Stomach smooth muscle (tissue), 2 donors: ENCODE results near the gene IL26.
A peak's percentile ranks its signal among the peaks of the same experiment; 100 is the strongest.

Experiments
- H3K27ac ChIP-seq: one replicate; pipeline ENCODE4 v1.7.0; 2013; ENCODE audit warnings: mild to moderate bottlenecking, low read length, inconsistent platforms
- H3K27me3 ChIP-seq, 2 donors: one replicate each; pipeline ENCODE4 v1.7.0; 2013; ENCODE audit warnings: low read length in 2 of 2; ENCODE audit not compliant: insufficient read depth in 2 of 2, control insufficient read depth in 1 of 2
- H3K36me3 ChIP-seq, 2 donors: one replicate each; pipeline ENCODE4 v1.7.0; 2013; ENCODE audit warnings: low read length in 2 of 2; ENCODE audit not compliant: control insufficient read depth in 2 of 2, insufficient read depth in 2 of 2
- H3K4me1 ChIP-seq: one replicate; pipeline ENCODE4 v1.7.0; 2013; ENCODE audit warnings: low read length; ENCODE audit not compliant: control insufficient read depth, insufficient read depth
- H3K4me3 ChIP-seq, 2 donors: one replicate each; pipeline ENCODE4 v1.7.0; 2013; ENCODE audit warnings: low read length in 2 of 2
- H3K9ac ChIP-seq, 2 donors: one replicate each; pipeline ENCODE4 v1.7.0; 2013; ENCODE audit warnings: low read length in 2 of 2, mild to moderate bottlenecking in 1 of 2
- H3K9me3 ChIP-seq, 2 donors: one replicate each; pipeline ENCODE4 v1.7.0; 2013; ENCODE audit warnings: low read length in 2 of 2; ENCODE audit not compliant: control insufficient read depth in 2 of 2
- donor health status: healthy.
- donor health status: Pancreatic carcinoma.

The IL26 gene

GRCh38 chr12:68239309-68239982 is 13.8 kb upstream of the IL26 start:
- H3K9me3 ChIP-seq = no peaks in the 10 kb centered on the region
- peaks cover 23% of the 10 kb centered on the region for H3K4me1 ChIP-seq
- H3K27ac ChIP-seq = no peak overlapping the region
- no peak overlapping the region for H3K4me3 ChIP-seq
- no peak overlapping the region for H3K9ac ChIP-seq
- no peaks in the 10 kb centered on the region for H3K27me3 ChIP-seq
- H3K36me3 ChIP-seq = no peaks in the 10 kb centered on the region

GRCh38 chr12:68237619-68238018 is 12.0 kb upstream of the IL26 start:
- Histone ChIP-seq H3K27me3 (no peaks in the 10 kb centered on the region), H3K9me3 (no peaks in the 10 kb centered on the region), H3K36me3 (no peaks in the 10 kb centered on the region), H3K4me3 (peak overlapping the region; percentile 60 to 72), H3K4me1 (peaks cover 23% of the 10 kb centered on the region), H3K9ac (no peak overlapping the region), H3K27ac (peak overlapping the region; percentile 69)

- peaks cover 23% of the 10 kb centered on the region for H3K4me1 ChIP-seq
- no peaks in the 10 kb centered on the region for H3K9me3 ChIP-seq
- H3K27me3 ChIP-seq = no peaks in the 10 kb centered on the region
- H3K4me3 ChIP-seq = peak overlapping the region; percentile 60 to 72
- peak overlapping the region in 1 of 2 donors; percentile 25 for H3K9ac ChIP-seq
- H3K27ac ChIP-seq = peak overlapping the region; percentile 69
- no peaks in the 10 kb centered on the region for H3K36me3 ChIP-seq
Observed at GRCh38 chr12:68237078-68237477, 11.5 kb upstream of the IL26 start.

- H3K4me1 ChIP-seq = peaks cover 23% of the 10 kb centered on the region
Observed at GRCh38 chr12:68236421-68237059, 10.9 kb upstream of the IL26 start.

GRCh38 chr12:68235576-68235975 is 10.0 kb upstream of the IL26 start:
- no peak overlapping the region for H3K9ac ChIP-seq
- no peaks in the 10 kb centered on the region for H3K9me3 ChIP-seq
- no peak overlapping the region for H3K4me3 ChIP-seq
- no peaks in the 10 kb centered on the region for H3K27me3 ChIP-seq
- no peak overlapping the region for H3K27ac ChIP-seq
- peaks cover 19% of the 10 kb centered on the region for H3K4me1 ChIP-seq
- H3K36me3 ChIP-seq = no peaks in the 10 kb centered on the region

More at GRCh38 chr12:68236421-68237059, 10.9 kb upstream of the IL26 start:
- Histone ChIP-seq H3K27me3 (no peaks in the 10 kb centered on the region), H3K4me3 (peak overlapping the region; percentile 60 to 72), H3K27ac (peak overlapping the region; percentile 69), H3K36me3 (no peaks in the 10 kb centered on the region), H3K9ac (peak overlapping the region; percentile 25 to 60), H3K9me3 (no peaks in the 10 kb centered on the region)

- no peak overlapping the region for H3K27ac ChIP-seq
- no peaks in the 10 kb centered on the region for H3K36me3 ChIP-seq
- H3K9me3 ChIP-seq = no peaks in the 10 kb centered on the region
- no peak overlapping the region for H3K4me3 ChIP-seq
- H3K27me3 ChIP-seq = no peaks in the 10 kb centered on the region
- peaks cover 15% of the 10 kb centered on the region for H3K4me1 ChIP-seq
- no peak overlapping the region for H3K9ac ChIP-seq
Observed at GRCh38 chr12:68234140-68234539, 8.5 kb upstream of the IL26 start.

- Histone ChIP-seq H3K9me3 (no peaks in the 10 kb centered on the region), H3K4me1 (peaks cover 15% of the 10 kb centered on the region), H3K9ac (no peak overlapping the region), H3K27ac (no peak overlapping the region), H3K36me3 (no peaks in the 10 kb centered on the region), H3K27me3 (no peaks in the 10 kb centered on the region), H3K4me3 (no peak overlapping the region)
Observed at GRCh38 chr12:68233498-68233897, 7.9 kb upstream of the IL26 start.

- no peaks in the 10 kb centered on the region for H3K9me3 ChIP-seq
- no peak overlapping the region for H3K4me3 ChIP-seq
- H3K27me3 ChIP-seq = no peaks in the 10 kb centered on the region
- H3K36me3 ChIP-seq = no peaks in the 10 kb centered on the region
- peaks cover under 1% of the 10 kb centered on the region for H3K4me1 ChIP-seq
- H3K27ac ChIP-seq = no peak overlapping the region
- no peak overlapping the region for H3K9ac ChIP-seq
Observed at GRCh38 chr12:68231691-68232090, 6.1 kb upstream of the IL26 start.

GRCh38 chr12:68231229-68231628 is 5.6 kb upstream of the IL26 start:
- Histone ChIP-seq H3K27me3 (no peaks in the 10 kb centered on the region), H3K36me3 (no peaks in the 10 kb centered on the region), H3K4me3 (no peak overlapping the region), H3K9ac (no peak overlapping the region), H3K27ac (no peak overlapping the region), H3K9me3 (no peaks in the 10 kb centered on the region), H3K4me1 (no peaks in the 10 kb centered on the region)

GRCh38 chr12:68229956-68230355 is 4.3 kb upstream of the IL26 start:
- H3K27ac ChIP-seq = no peak overlapping the region
- H3K27me3 ChIP-seq = no peaks in the 10 kb centered on the region
- no peaks in the 10 kb centered on the region for H3K9me3 ChIP-seq
- no peak overlapping the region for H3K9ac ChIP-seq
- no peaks in the 10 kb centered on the region for H3K36me3 ChIP-seq
- no peaks in the 10 kb centered on the region for H3K4me1 ChIP-seq
- H3K4me3 ChIP-seq = no peak overlapping the region

GRCh38 chr12:68227356-68227755 is 1.7 kb upstream of the IL26 start:
- H3K9ac ChIP-seq = no peak overlapping the region
- no peaks in the 10 kb centered on the region for H3K27me3 ChIP-seq
- H3K4me1 ChIP-seq = peaks cover 8% of the 10 kb centered on the region
- H3K9me3 ChIP-seq = no peaks in the 10 kb centered on the region
- H3K36me3 ChIP-seq = no peaks in the 10 kb centered on the region
- H3K27ac ChIP-seq = no peak overlapping the region
- H3K4me3 ChIP-seq = no peak overlapping the region
